A549 treated with dexamethasone at 1 μM for 4 hours (cell line): ENCODE measurements around the gene ULBP1. TPM values are rescaled to one million over a fixed set of nuclear protein-coding genes. Genes with fewer than 3 reads are reported as not detected.

Source experiments
- total RNA-seq: library from RNA; stranded (reverse); fragments of 200-300 nt; extraction: Qiagen RNA extraction; gene quantifications from 5 replicates; pipeline ENCODE4 v1.2.3, GENCODE V29; 2022

Gene ULBP1
- total RNA-seq = 0.76 to 1.4 TPM (median 1.0 TPM) in 5 replicates

GRCh38 chr6:149963462-149964307 lies at the start of gene ULBP1:
Gene ULBP1 (plus strand): TSS chr6:149963943. CDS start chr6:149964050, 107 bp downstream.

GRCh38 chr6:149922642-149923326 lies 41.0 kb upstream of the ULBP1 start, which contains the start of gene RAET1G:
Gene RAET1G (minus strand): TSS chr6:149923121. CDS start chr6:149923010, 111 bp downstream.

GRCh38 chr6:149941583-149942460 lies 21.9 kb upstream of the ULBP1 start, which contains the start of gene ULBP2:
Gene ULBP2 (plus strand): TSS chr6:149942014. CDS start chr6:149942073, 59 bp downstream.

Other genes starting within 250 kb of the ULBP1 start
- gene LATS1, start 245.8 kb upstream of the ULBP1 start, total RNA-seq = 5.8 to 10.9 TPM (median 9.8 TPM) in 5 replicates
- gene NUP43, start 217.4 kb upstream of the ULBP1 start, total RNA-seq = 11.2 to 18.8 TPM (median 16.2 TPM) in 5 replicates
- 87.2 to 97.0 TPM (median 88.6 TPM) in 5 replicates for gene PCMT1, start 214.2 kb upstream of the ULBP1 start, total RNA-seq
- gene LRP11, start 99.6 kb upstream of the ULBP1 start, total RNA-seq = 27.3 to 38.0 TPM (median 36.4 TPM) in 5 replicates
- gene RAET1E, start 65.8 kb upstream of the ULBP1 start, total RNA-seq = 1.8 to 3.1 TPM (median 2.8 TPM) in 5 replicates
- gene RAET1G, start 40.8 kb upstream of the ULBP1 start, total RNA-seq = 5.9 to 10.5 TPM (median 8.0 TPM) in 5 replicates
- 3.5 to 4.2 TPM (median 3.8 TPM) in 5 replicates for gene ULBP2, start 21.9 kb upstream of the ULBP1 start, total RNA-seq
- gene RAET1L, start 61.6 kb downstream of the ULBP1 start, total RNA-seq = 0.15 to 0.51 TPM (median 0.41 TPM) in 5 replicates
- 2.7 to 5.5 TPM (median 5.2 TPM) in 5 replicates for gene ULBP3, start 105.2 kb downstream of the ULBP1 start, total RNA-seq
- 3.1 to 3.7 TPM (median 3.5 TPM) in 5 replicates for gene PPP1R14C, start 179.1 kb downstream of the ULBP1 start, total RNA-seq